ENCODE measurements around the gene CRTC1.

GRCh38 chr19:18815673-18816072, 132.2 kb downstream of the CRTC1 start:
- TF ChIP-seq CTCF (IDR thresholded peaks at IDR 0.05 in 4 of 5, conservative IDR thresholded peaks at IDR 0.05 in 1 of 5) (no peak), POLR2A (IDR thresholded peaks at IDR 0.05) (no peak)
